B cell (primary cell): ENCODE measurements around the gene ACAD10. TPM values are rescaled to one million over a fixed set of nuclear protein-coding genes. Genes with fewer than 3 reads are reported as not detected.

ENCODE experiments used
- ATAC-seq: fragments of 200-7000 bp; cut with Tn5 transposase; one replicate; pipeline ENCODE4 v1.10.0; 2021; ENCODE audit warnings: low read depth, mild to moderate bottlenecking, moderate number of reproducible peaks, moderate library complexity
- CTCF ChIA-PET: fragments of 350-600 bp; sonication (Branson Sonifier 250); formaldehyde crosslinking; loops from one replicate; lab custom pipeline; 2021; ENCODE audit warnings: antibody characterized with exemption, inconsistent platforms; lab: Charles Lee
- POLR2A ChIA-PET: fragments of 350-600 bp; sonication (Branson Sonifier 250); formaldehyde crosslinking; loops from one replicate; lab custom pipeline; 2021; ENCODE audit warnings: antibody characterized with exemption; lab: Charles Lee
- DNase-seq: peaks from one replicate; pipeline ENCODE4 v3.0.0; 2013
- H2AFZ ChIP-seq: 2 replicates; pipeline ENCODE4 v1.6.1; 2012; ENCODE audit warnings: mild to moderate bottlenecking, low read depth, low read length; ENCODE audit not compliant: insufficient read depth, poor library complexity, severe bottlenecking
- H3K27ac ChIP-seq, 2 donors: 1 replicate in 1 of 2; 2 replicates in 1 of 2; pipeline ENCODE4 v1.5.1; 2012 to 2013; ENCODE audit warnings: low read length in 2 of 2, mild to moderate bottlenecking in 2 of 2, moderate library complexity in 1 of 2
- H3K27me3 ChIP-seq, 4 experiments: fragments of 200-600 bp in 1 of 4; sonication (generic) in 1 of 4; replicated peaks in 1 of 4; 1 replicate in 2 of 4; 2 replicates in 2 of 4; pipeline versions ENCODE4 v1.6.1 to v1.7.0; 2013 to 2016; ENCODE audit warnings: low read length in 3 of 4, mild to moderate bottlenecking in 2 of 4, mixed read lengths in 1 of 4, moderate library complexity in 1 of 4; ENCODE audit not compliant: insufficient read depth in 4 of 4, control insufficient read depth in 3 of 4; ENCODE audit errors: control extremely low read depth in 1 of 4
- H3K36me3 ChIP-seq, 2 experiments: replicated peaks in 1 of 2; 1 replicate in 1 of 2; 2 replicates in 1 of 2; pipeline versions ENCODE4 v1.6.1 to v1.7.1; 2013; ENCODE audit warnings: low read length in 1 of 2; ENCODE audit not compliant: insufficient read depth in 2 of 2, control insufficient read depth in 1 of 2; ENCODE audit errors: control extremely low read depth in 1 of 2, extremely low read depth in 1 of 2
- H3K4me1 ChIP-seq, 2 donors: fragments of 200-600 bp in 1 of 2; sonication (generic) in 1 of 2; 1 replicate in 1 of 2; 2 replicates in 1 of 2; pipeline versions ENCODE4 v1.5.1 to v1.6.1; 2013 to 2017; ENCODE audit warnings: low read length in 2 of 2; ENCODE audit not compliant: control insufficient read depth in 2 of 2, insufficient read depth in 2 of 2
- H3K4me2 ChIP-seq: replicated peaks from 2 replicates; pipeline ENCODE3; 2012; ENCODE audit warnings: mild to moderate bottlenecking, low read depth, low read length; ENCODE audit not compliant: poor library complexity, severe bottlenecking
- H3K4me3 ChIP-seq, 5 experiments: fragments of 200-600 bp in 1 of 5; sonication (generic) in 1 of 5; 1 replicate in 3 of 5; 2 replicates in 2 of 5; pipeline versions ENCODE4 v1.5.1 to v1.7.0; 2011 to 2016; ENCODE audit warnings: low read length in 4 of 5, mild to moderate bottlenecking in 4 of 5, low read depth in 2 of 5, control low read depth in 1 of 5, moderate library complexity in 1 of 5; ENCODE audit not compliant: insufficient read depth in 1 of 5; ENCODE audit errors: control extremely low read depth in 1 of 5, extremely low read depth in 1 of 5
- H3K79me2 ChIP-seq: fragments of 200-600 bp; sonication (generic); one replicate; pipeline ENCODE4 v1.6.0; 2016; ENCODE audit warnings: low read length; ENCODE audit not compliant: control insufficient read depth, insufficient read depth
- H3K9ac ChIP-seq: fragments of 200-600 bp; sonication (generic); 2 replicates; pipeline ENCODE4 v1.6.1; 2017; ENCODE audit warnings: mild to moderate bottlenecking, low read length, moderate library complexity
- H3K9me3 ChIP-seq, 3 donors: one replicate each; pipeline versions ENCODE4 v1.6.1 to v1.7.1; 2013; ENCODE audit warnings: low read length in 2 of 3; ENCODE audit not compliant: control insufficient read depth in 2 of 3, insufficient read depth in 1 of 3; ENCODE audit errors: control extremely low read depth in 1 of 3
- H4K20me1 ChIP-seq: 2 replicates; pipeline ENCODE4 v1.6.0; 2012; ENCODE audit warnings: mild to moderate bottlenecking, low read length; ENCODE audit not compliant: insufficient read depth, control insufficient read depth, poor library complexity, severe bottlenecking
- H3K27ac Mint-ChIP-seq: one replicate; pipeline ENCODE4 v1.8.0; 2021; ENCODE audit warnings: mixed read lengths
- H3K27me3 Mint-ChIP-seq: one replicate; pipeline ENCODE4 v1.8.0; 2021; ENCODE audit warnings: mixed read lengths
- H3K4me1 Mint-ChIP-seq: one replicate; pipeline ENCODE4 v1.8.0; 2021; ENCODE audit warnings: mixed read lengths
- H3K4me3 Mint-ChIP-seq: one replicate; pipeline ENCODE4 v1.8.0; 2021; ENCODE audit warnings: mixed read lengths
- H3K9me3 Mint-ChIP-seq: one replicate; pipeline ENCODE4 v1.8.0; 2022; ENCODE audit warnings: mixed read lengths; ENCODE audit not compliant: insufficient read depth
- EZH2 ChIP-seq: IDR thresholded peaks from 2 replicates; pipeline ENCODE4 v1.6.1; 2012; ENCODE audit warnings: borderline replicate concordance, low read depth, mild to moderate bottlenecking, moderate library complexity, low read length; ENCODE audit not compliant: insufficient read depth, poor library complexity, severe bottlenecking
- WGBS: methylation state at CpG from one replicate; pipeline ENCODE4 v1.1.5; 2013; ENCODE audit warnings: missing lambda C conversion rate; ENCODE audit not compliant: insufficient coverage; 5-methylcytosine and 5-hydroxymethylcytosine counted together
- intact Hi-C: fragments of 100-400 bp; cut with micrococcal nuclease; formaldehyde crosslinking; loops from one replicate; pipeline ENCODE4 v1.10.0; 2022
- polyA plus RNA-seq: library from polyadenylated mRNA; depleted of rRNA; stranded (reverse); fragments of >200 nt; gene quantifications from 2 replicates; pipeline ENCODE4 v1.2.3, GENCODE V29; 2012
- total RNA-seq, 2 donors: library from RNA; stranded (reverse); fragments of 120-200 nt in 1 of 2; gene quantifications; 1 replicate in 1 of 2; 2 replicates in 1 of 2; pipeline versions ENCODE4 v1.2.3 to v1.2.4, GENCODE V29; 2013 to 2022
- TF ChIP-seq, protein P1 (sequence below): fragments of 200-600 bp; IDR thresholded peaks from one replicate; pipeline ENCODE4 v1.8.0; 2022; ENCODE audit warnings: antibody characterized with exemption, mild to moderate bottlenecking

Gene ACAD10
- total and polyA plus RNA-seq, 2 donors (not counting 1 experiment from before 2014, with no cell fraction given), result 38.1 to 48.6 TPM

DNA sequence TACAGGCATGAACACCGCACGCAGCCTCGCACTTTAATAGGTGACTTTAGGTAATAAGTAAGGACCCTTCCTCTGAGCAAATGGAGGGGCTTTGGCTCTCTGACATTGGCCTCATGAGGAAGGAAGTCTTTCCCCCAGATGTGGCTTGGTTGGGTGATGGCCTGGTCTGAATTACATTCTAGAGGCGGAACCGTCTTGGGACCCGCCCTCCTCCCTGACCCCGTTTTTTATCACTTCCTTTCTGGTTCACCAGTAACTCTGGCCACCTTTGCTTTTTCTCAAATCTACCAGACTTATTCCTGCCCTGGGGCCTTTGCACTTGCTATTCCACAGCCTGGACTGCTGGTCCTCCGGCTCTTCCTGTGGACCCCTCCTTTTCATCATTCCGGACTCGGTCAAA is 94.3 kb downstream of the ACAD10 start:
- no peaks in the 10 kb centered on the region for H3K27me3 Mint-ChIP-seq
- POLR2A ChIA-PET, result no interaction called here
- no peaks in the 10 kb centered on the region for H3K9me3 Mint-ChIP-seq
- peaks cover 15% of the 10 kb centered on the region for H3K4me1 Mint-ChIP-seq
- peaks cover 0 to 7% (median 2%) of the 10 kb centered on the region in 3 donors for H3K9me3 ChIP-seq
- no peak overlapping the region for H3K4me2 ChIP-seq
- no peak overlapping the region for H2AFZ ChIP-seq
- H3K9ac ChIP-seq, result no peak overlapping the region
- no peak for DNase-seq
- no peak overlapping the region for H3K4me3 ChIP-seq
- no peak for ATAC-seq
- intact Hi-C loops, result no loop called here
- no peaks in the 10 kb centered on the region for H4K20me1 ChIP-seq
- peaks cover 0 to 2% of the 10 kb centered on the region in 2 experiments for H3K36me3 ChIP-seq
- WGBS, result 82% methylated on average over 7 of the region's 10 CpGs
- no peak overlapping the region for H3K4me3 Mint-ChIP-seq
- H3K4me1 ChIP-seq, result peaks cover 13% of the 10 kb centered on the region in 2 donors
- no peak overlapping the region for H3K27ac ChIP-seq
- H3K79me2 ChIP-seq, result no peaks in the 10 kb centered on the region
- TF ChIP-seq, protein P1, sequence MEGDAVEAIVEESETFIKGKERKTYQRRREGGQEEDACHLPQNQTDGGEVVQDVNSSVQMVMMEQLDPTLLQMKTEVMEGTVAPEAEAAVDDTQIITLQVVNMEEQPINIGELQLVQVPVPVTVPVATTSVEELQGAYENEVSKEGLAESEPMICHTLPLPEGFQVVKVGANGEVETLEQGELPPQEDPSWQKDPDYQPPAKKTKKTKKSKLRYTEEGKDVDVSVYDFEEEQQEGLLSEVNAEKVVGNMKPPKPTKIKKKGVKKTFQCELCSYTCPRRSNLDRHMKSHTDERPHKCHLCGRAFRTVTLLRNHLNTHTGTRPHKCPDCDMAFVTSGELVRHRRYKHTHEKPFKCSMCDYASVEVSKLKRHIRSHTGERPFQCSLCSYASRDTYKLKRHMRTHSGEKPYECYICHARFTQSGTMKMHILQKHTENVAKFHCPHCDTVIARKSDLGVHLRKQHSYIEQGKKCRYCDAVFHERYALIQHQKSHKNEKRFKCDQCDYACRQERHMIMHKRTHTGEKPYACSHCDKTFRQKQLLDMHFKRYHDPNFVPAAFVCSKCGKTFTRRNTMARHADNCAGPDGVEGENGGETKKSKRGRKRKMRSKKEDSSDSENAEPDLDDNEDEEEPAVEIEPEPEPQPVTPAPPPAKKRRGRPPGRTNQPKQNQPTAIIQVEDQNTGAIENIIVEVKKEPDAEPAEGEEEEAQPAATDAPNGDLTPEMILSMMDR, result no peak
- TF ChIP-seq EZH2, result no peak
- no peaks in the 10 kb centered on the region for H3K27me3 ChIP-seq
- H3K27ac Mint-ChIP-seq, result no peak overlapping the region
- CTCF ChIA-PET, result no interaction called here

DNA sequence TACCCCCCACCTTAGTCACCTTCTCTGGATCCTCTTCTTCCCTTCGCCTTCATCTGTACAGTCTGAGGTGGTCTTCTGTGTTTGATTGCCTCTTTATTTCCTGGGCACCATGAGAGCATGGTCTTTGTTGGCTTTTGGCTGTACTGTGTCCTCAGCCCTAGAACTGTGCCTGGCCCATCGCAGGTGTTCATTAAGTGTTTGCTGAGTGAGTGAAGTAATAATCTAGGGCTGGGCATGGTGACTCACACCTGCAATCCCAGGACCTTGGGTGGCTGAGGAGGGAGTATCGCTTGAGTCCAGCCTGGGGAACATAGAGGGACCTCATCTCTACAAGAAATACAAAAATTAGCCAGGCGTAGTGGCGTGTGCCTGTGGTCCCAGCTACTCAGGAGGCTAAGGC is 94.8 kb downstream of the ACAD10 start:
- no peak overlapping the region for H3K9ac ChIP-seq
- intact Hi-C loops, result no loop called here
- ATAC-seq, result no peak
- no peak overlapping the region for H3K4me2 ChIP-seq
- H2AFZ ChIP-seq, result no peak overlapping the region
- Mint-ChIP-seq H3K27me3 (no peaks in the 10 kb centered on the region), H3K27ac (no peak overlapping the region), H3K4me1 (peaks cover 11% of the 10 kb centered on the region), H3K4me3 (no peak overlapping the region), H3K9me3 (no peaks in the 10 kb centered on the region)
- no peaks in the 10 kb centered on the region for H4K20me1 ChIP-seq
- peaks cover 0 to 7% (median 2%) of the 10 kb centered on the region in 3 donors for H3K9me3 ChIP-seq
- peaks cover 0 to 2% of the 10 kb centered on the region in 2 experiments for H3K36me3 ChIP-seq
- no peaks in the 10 kb centered on the region for H3K79me2 ChIP-seq
- TF ChIP-seq, protein P1, result no peak
- TF ChIP-seq EZH2, result no peak
- POLR2A ChIA-PET, result no interaction called here
- H3K4me3 ChIP-seq, result no peak overlapping the region
- CTCF ChIA-PET, result interaction anchor here (1.0 kb wide), 1 partner anchor 32 kb away, joined by 3 read pairs; no protein-coding TSS in a partner anchor
- no peak overlapping the region for H3K27ac ChIP-seq
- H3K4me1 ChIP-seq, result peaks cover 8 to 9% of the 10 kb centered on the region in 2 donors
- H3K27me3 ChIP-seq, result no peaks in the 10 kb centered on the region
- no peak for DNase-seq
- 92% methylated on average over 3 of the region's 5 CpGs for WGBS
